ENCODE measurements around the gene GMPS. TPM values are rescaled to one million over a fixed set of nuclear protein-coding genes. Genes with fewer than 3 reads are reported as not detected.
A peak's percentile ranks its signal among the peaks of the same experiment; 100 is the strongest.

GMPS gene
- total and polyA plus RNA-seq, 2 of the 13 experiments (the other 11 are each of a cell fraction or from before 2014, with no cell fraction given) = 29.6 to 85.5 TPM

GRCh38 chr3:155854141-155854940, 16.1 kb upstream of the GMPS start, which contains the start of gene SLC33A1 (continued):
- no peak; the same call in 1 of the 2 replicates for TF ChIP-seq SNAPC4 (CRISPR knock-in tag; IDR thresholded peaks at IDR 0.05)
- TF ChIP-seq RNF2 (conservative IDR thresholded peaks at IDR 0.05; ENCODE audit: low read depth) = peak; percentile 52; the same call in 1 of the 2 replicates
- TF ChIP-seq TRAFD1 (CRISPR knock-in tag; IDR thresholded peaks at IDR 0.05; ENCODE audit: borderline replicate concordance) = no peak
- no peak for TF ChIP-seq ZBTB44 (CRISPR knock-in tag; IDR thresholded peaks at IDR 0.05)
- TF ChIP-seq ATF5 (CRISPR knock-in tag; IDR thresholded peaks at IDR 0.05; ENCODE audit: low read depth) = no peak; the same call in 1 of the 2 replicates
- TF ChIP-seq ZNF891 (CRISPR knock-in tag; IDR thresholded peaks at IDR 0.05) = peak; percentile 18; the same call in 1 of the 2 replicates
- TF ChIP-seq ZNF12 (CRISPR knock-in tag; IDR thresholded peaks at IDR 0.05) = no peak; the same call in 1 of the 2 replicates
- no peak for TF ChIP-seq ZNF646 (CRISPR knock-in tag; IDR thresholded peaks at IDR 0.05)
- TF ChIP-seq ZBTB26 (CRISPR knock-in tag; IDR thresholded peaks at IDR 0.05; ENCODE audit: borderline replicate concordance) = peak; percentile 98
